GM21447 (cell line): ENCODE data around the gene ELP6.
"Not testable (repeated sequence)": the region's sequence is repeated elsewhere in the genome, so short reads cannot be mapped to it uniquely, and the experiment has no call there.

ENCODE experiments used
- ATAC-seq: cut with Tn5 transposase; IDR thresholded peaks from one replicate; pipeline ENCODE4 v1.9.1; 2021; ENCODE audit not compliant: unreplicated experiment

Gene ELP6

DNA sequence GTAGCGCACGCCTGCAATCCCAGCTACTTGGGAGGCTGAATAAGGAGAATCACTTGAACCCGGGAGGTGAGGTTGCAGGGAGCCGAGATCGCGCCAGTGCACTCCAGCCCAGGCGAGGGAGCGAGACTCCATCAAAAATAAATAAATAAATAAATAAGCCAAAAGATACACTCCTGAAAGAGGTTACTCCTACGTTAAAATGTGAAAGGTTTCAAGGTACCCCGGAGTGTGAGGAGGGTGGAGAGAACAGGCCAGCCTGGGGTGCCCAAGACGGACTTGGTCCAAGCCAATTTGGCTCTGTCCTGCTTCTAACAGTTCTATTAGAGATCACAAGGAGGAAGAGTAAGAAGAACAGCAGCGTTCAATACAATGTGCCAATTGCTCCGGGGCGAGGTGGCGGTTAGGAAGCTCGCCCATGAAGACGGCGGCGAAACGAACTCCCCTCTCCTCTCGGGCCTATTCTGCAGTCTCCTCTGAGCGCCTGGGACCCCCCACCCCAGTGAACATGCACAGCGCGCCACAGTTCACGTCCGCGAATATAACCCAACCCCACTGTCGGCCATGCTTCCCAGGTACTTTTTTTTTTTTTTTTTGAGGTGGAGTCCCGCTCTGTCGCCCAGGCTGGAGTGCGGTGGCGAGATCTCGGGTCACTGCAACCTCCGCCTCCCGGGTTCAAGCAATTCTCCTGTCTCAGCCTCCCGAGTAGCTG, 942 bp downstream of the ELP6 start:
- ATAC-seq, result peak; percentile 9

DNA sequence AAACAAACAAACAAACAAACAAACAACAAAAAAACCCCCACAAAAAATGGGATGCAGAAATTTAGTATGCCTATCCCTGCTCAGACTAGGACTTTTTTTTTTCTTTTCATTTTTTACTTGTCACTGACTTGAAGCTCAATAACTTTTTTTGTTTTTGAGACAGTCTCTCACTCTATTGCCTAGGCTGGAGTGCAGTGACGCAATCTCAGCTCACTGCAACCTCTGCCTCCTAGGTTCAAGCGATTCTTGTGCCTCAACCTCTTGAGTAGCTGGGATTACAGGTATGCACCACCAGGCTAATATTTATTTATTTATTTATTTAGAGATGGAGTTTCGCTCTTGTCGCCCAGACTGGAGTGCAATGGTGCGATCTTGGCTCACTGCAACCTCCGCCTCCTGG, 8.2 kb downstream of the ELP6 start:
- not testable (repeated sequence) for ATAC-seq

DNA sequence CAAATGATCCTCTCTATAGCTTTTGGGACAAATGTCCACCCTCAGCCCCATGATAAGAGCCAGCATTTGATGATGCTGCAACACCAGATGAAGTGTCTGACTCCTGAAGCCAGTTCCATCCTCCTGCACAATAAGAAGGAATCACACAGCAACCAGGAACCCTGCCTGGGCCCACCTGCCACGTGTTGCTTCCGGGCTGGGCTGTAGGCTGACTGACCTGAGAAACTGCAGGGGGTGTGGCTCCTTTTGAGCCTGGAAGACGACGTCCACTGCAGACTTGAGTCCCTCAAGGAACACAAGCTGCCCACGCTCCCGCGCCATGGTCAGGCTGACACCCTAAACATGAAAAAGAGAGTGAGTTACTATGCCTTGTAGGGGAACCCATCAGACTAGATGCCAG, 9.4 kb downstream of the ELP6 start:
- no peak for ATAC-seq

DNA sequence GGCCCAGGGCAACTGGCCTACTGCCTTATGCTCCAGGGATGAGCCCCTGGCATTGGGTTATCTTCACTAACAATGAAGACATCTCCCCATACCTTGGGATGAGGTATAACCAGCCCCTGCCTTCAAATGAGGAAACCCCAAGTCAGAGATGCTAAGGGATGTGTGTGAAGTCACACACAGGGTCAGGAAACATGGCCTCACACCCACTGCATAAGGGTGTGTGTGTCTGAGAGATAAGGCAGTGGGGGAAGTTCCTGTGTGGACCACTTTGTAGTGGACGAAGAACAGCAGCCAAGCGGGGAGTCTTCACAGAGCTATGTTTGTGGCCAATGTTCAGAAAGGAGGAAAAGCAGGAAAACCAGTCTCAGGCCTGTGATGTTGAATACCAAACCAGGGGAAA, 10.5 kb downstream of the ELP6 start:
- ATAC-seq, result no peak

DNA sequence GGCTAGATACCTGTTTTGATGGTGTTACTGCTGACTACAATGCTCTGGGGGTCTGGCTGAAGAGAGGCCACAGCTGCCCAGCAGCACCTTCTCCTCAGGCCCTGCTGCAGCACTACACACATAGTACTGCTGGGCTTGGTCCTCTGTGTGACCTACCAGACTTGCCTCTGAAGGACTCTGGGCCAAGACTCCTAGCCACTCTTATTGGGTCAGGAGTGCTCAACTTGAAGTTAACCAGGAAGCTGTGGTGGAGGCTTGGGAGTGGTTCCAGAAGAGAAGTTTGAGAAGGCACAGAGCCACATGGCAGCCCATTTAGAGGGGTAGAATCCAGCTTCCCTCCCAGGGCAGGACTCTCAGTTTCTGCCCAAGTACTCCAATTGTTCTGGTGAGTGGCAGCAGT, 16.6 kb downstream of the ELP6 start:
- ATAC-seq, result no peak

DNA sequence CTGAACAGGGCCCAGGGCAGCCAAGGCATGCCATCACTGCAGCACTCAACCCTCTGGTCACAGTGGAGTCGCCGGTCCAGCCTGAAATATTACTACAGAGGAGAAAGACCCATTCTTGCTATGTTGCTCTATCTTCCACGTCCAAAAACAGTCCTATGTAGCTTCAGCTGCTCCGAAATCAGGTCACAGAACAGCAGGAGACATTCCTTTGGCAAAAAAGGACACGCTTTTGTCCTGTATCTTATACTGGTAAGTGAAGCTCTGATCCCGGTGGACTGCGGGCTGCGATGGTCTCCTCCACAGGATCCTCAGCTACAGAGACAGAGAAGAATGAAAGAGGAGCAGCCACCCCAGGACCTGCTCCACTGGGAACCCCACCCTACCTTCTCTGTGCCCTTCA, 17.6 kb downstream of the ELP6 start:
- no peak for ATAC-seq

DNA sequence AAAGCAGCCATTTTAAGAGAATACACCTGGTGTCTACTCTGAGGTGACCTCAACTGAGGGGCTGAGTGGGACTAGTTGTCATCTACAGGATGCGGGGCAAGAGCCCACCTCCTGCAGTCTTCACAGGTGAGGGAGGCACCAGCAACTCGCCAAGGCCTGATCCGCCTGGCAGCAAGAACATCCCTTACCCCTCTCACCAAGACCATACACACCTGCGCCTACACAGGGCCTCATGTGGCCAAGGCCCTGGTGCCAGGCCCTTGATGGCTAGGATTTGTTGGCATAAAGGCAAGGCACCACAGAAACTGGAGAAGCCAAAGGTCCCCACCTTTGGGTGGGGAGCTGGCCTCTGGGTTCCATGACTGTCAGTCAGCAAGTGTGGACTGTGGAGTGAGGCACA, 18.4 kb downstream of the ELP6 start:
- ATAC-seq, result no peak

DNA sequence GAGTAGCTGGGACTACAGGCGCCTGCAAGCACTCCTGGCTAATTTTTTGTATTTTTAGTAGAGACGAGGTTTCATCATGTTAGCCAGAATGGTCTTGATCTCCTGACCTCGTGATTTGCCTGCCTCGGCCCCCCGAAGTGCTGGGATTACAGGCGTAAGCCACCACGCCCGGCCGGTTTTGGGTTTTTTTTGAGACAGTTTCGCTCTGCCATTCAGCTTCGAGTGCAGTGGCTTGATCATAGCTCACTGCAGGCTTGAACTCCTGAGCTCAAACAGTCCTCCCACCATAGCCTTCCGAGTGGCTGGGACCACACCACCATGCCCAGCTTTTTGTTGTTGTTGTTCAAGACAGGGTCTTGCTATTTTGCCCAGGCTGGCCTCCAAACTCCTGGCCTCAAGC, 21.7 kb downstream of the ELP6 start:
- no peak for ATAC-seq

DNA sequence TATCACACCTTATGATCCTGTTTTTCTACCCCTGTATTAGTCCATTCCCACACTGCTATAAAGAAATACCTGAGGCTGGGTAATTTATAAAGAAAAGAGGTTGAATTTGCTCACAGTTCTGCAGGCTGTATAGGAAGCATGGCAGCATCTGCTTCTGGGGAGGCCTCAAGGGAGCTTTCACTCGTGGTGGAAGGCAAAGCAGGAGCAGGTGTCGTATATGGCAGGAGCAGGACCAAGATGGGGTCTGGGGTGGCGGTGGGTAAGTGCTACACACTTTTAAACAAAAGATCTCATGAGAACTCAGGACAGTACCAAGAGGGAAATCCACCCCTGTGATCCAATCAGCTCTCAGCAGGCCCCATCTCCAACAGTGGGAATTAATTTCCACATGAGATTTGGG, 22.3 kb downstream of the ELP6 start:
- no peak for ATAC-seq

DNA sequence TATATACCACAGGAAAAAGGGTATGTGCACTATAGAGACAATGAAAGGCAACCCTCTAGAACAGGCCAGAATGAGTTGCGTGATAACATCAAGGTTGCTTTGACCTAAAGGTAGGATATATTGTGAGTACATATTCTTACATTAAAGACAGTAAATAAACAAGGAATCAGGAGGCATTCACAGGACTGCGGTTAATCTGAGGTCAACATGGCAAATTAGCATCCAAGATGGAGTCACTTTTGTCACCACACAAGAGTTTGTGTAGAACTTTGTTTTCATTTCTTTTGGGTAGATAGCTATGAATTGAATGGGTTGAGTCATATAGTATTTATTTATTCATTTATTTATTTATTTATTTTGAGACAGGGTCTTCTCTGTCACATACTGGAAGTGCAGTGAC, 26.2 kb downstream of the ELP6 start:
- ATAC-seq, result no peak

DNA sequence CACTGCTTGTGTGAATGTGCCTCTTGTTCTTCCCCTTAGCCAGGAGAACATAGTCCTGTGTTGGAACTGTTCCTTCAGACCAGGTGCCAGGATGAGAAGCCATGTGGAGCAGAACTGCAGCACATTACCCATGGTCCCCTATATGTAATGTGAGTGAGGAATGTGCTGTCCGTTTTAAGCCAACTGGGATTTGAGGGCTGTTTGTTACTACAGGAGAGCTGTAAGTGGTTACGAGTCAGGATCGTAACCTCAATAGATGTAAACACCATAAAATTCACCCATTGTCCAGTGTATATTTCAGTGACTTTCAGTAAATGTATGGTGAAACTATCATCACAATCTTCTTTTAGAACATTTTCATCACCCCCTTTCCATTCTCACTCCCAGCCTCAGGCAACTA, 27.7 kb downstream of the ELP6 start:
- no peak for ATAC-seq

DNA sequence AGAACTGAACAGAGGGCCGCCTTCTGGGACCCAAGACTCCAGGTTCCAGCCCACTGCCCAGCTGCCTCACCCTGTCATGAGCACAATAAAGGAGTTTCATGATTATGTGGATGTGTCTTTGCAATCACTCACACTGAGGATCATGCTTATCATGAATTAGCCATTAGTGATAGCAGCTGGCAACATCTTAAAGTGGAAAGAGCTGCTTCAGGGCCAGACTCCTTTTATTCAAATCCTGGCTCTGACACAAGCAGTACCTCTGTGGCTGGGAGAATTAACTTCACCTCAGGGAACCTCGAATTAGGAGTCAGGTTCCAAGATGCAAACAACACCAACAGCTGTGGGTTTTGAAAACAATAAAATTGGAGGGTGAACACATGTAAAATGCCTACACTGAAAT, 31.1 kb downstream of the ELP6 start:
- no peak for ATAC-seq

DNA sequence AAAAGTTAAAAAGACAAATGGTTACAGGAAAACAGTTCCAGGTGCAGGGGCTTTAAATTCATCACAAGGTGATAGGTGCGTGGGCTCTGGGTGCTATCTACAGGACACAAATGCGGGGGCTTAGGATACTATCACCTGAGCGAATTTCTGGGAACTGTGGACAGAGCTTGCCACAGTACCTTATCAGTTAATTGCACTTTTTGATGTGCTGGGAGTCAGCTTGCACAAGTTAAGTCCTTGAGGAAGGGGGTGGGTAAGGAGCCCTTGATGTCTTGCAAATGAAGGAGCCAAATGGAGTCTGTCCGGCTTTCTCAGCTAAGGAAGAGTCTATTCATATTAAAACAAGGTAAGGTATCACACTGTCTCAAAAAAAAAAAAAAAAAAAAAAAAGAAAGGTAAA, 31.7 kb downstream of the ELP6 start:
- ATAC-seq, result not testable (repeated sequence)

DNA sequence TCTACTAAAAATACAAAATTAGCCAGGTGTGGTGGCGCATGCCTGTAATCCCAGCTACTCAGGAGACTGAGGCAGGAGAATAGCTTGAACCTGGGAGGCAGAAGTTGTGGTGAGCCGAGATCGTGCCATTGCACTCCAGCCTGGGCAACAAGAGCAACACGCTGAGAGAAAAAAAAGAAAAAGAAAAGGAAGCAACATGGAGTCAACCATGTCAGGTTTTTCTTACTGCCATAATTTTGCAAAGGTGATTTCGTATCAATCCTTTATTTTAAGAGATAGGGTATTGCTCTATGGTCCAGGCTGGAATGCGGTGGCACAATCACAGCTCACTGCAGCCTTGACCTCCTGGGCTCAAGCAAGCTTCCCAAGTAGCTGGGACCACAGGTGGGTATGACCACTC, 33.2 kb downstream of the ELP6 start:
- not testable (repeated sequence) for ATAC-seq

DNA sequence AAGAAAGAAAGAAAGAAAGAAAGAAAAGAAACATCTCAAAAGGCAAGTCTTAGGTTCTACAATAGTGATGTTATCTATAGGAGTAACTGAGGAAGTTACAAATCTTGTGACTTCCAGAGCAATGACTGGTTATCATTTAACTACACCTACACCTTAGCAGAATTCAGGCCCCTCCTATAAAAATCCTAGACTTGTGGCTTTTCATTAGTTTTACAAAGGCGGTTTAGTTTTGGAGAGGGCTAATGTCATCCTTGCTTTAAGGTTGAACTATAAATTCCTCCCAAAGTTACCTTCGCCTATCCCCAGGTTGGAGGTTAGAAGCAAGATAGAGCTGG, 33.7 kb downstream of the ELP6 start:
- no peak for ATAC-seq

DNA sequence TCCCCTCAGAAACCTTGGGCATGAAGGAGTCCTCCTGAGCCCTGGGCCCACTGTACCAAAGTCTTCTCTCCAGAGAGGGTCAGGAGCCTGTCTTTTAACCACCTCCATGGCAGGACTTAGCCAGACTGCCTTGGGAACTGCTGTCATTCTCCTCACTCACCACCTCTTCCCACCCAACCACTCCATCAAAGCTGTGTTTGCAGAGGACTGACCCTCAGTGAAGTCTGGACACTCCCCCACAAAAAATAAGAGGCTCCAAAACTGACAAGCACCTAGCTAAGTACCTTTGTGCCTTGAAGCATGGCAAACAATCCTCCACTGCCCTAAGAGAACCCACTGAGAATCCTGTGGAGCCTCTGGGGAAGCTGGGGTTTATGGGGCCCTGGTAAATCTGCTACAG, 35.5 kb downstream of the ELP6 start:
- no peak for ATAC-seq

DNA sequence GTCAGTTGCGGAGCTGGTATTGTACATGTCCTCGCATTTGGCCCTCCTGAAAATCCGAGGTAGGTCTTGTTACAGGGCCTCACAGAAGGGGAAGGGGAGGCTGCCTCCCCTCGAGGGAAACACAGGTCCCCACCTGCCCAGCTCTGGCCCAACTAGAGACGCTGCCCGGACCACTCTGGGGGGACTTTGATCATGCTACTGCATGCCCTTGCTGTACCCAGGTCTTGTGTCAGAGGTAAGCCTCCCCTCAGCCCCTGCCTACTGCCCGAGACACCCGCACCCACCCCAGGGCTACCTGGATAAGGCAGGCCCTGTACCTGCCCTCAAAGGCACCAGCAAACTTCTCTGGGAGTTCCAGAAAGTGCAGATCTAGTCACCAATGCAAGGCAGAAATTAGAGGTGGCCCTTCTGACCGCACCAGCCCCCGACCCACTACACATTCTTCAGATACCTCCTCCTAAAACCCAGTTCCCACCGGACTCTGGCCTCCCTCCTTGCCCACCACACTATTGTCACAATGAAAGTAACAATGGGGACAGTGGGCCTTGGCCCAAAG, 36.8 kb downstream of the ELP6 start:
- ATAC-seq, result no peak

DNA sequence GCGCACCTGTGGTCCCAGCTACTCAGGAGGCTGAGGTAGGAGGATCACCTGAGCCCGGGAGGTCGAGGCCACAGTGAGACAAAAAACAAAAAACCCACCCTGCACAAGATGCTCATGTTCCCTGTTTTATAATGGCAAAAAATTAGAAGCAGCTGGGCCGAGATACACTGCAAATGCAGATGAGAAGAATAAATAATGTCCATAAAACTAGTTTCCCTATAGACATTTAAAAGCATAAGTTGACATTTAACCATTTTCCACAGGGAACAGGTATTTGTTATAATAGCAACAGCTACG, 37.2 kb downstream of the ELP6 start:
- no peak for ATAC-seq

DNA sequence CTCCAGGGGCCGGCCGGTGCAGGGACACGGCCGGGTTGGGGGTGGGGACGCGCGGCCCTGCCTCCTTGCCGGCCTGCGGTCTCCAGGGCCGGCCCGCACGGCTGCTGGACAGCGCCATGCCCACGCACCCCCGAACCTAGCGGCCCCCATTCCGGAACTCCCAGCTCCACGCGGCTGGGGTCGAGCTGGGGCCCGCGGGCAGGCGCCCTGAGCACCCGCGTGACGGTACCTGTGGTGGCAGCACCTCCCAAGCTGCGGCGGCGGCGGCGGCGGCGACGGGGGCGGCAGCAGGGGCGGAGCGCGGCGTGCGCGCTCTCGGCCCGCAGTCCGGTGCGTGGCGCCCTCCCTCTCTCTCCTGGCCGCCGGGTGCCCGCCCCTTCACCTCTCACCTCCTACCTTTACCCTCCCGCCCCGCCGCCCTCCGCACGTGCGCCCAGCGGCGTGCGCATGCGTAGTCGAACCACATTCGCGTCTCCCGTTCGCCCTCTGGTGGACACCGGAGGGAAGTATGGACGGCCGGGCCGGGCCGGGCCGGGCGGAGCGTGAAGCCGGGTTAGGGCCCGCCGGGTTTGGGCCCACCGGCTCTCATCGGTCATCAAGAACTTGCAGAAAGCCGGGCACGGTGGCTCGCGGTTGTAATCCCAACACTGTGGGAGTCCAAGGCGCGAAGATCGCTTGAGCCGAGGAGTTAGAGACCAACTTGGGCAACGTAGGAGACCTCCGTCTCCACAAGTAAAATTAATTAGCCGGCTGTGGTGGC, 37.8 kb downstream of the ELP6 start, which contains the start of gene SCAP:
Gene SCAP (minus strand): TSS at position 372 of the 760 bp plus-strand sequence. CDS start 32,948 bp downstream, outside the sequence.
- ATAC-seq, result peak; percentile 82

DNA sequence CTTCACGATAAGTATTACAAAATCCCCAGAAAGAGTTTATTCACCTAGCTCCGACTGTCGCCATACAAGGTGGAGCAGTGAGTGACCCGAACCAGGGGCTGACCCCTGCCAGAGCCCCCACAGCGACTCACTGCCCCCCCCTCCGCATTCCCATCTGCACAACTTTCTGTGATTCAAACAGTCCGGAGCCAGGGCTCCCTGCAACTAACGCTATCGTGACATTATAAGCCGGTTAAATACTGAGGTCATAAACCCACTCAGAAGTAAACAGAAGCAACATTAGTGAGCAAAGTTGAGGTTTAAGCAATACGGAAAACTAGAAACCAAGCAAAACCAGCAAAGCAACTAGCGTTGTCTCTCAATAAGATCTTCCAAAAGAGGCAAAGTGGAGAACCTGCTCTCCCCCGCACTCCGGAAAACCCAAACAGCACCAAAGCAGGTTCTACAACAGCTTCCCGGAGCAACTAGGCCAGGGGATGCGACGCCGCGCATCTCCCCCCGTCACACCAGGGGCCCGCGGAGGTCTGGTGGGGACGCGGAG, 38.4 kb downstream of the ELP6 start:
- ATAC-seq, result no peak

DNA sequence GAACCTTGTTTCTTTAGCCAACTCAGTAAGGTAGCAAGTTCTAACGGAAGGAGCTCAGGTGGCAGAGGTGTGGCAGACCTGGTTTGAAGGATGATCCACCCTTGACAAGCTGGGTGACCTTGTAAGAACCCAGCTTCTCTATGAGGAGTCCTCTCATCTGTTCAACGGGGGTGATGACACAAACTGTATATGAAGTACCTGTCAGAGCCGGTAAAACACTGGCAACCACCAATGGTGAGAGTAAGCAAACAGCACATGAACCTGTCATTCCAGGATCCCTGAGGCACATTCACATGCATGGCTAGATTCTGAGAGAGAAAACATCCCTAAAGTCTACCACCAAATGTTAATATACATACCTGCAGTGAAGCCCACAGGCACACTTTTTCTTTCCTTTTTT, 40.1 kb downstream of the ELP6 start:
- ATAC-seq, result no peak

DNA sequence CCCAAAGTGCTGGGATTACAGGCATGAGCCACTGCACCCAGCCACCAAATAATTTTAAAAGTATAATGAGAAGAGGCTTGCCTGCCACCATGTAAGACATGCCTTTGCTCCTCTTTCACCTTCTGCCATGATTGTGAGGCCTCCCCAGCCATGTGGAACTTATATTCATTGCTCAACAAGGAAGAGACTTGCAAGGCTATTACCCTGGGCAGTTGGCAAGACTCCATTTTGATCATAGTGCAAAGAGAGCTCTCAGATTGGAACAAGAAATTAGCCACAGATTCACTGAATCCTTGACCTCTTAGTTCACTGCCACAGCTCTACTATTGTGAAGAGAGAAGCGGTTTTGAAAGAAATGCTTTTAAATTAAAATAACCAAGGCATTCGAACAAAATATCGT, 43.9 kb downstream of the ELP6 start:
- ATAC-seq, result no peak
